BJ (cell line): ENCODE data around the gene HDAC9. TPM values are rescaled to one million over a fixed set of nuclear protein-coding genes. Genes with fewer than 3 reads are reported as not detected.
"Not testable (repeated sequence)": the region's sequence is repeated elsewhere in the genome, so short reads cannot be mapped to it uniquely, and the experiment has no call there.

Experiments used
- CTCF ChIA-PET: fragments of 350-600 bp; formaldehyde crosslinking; extraction: SDS; loops from one replicate; lab custom pipeline; 2021; ENCODE audit warnings: antibody characterized with exemption, inconsistent platforms; lab: Yijun Ruan, JAX
- POLR2A ChIA-PET: fragments of 300-600 bp; sonication (Branson Sonifier 250); formaldehyde crosslinking; extraction: SDS; loops from one replicate; lab custom pipeline; 2021; ENCODE audit warnings: antibody characterized with exemption; lab: Charles Lee
- DNase-seq: peaks from one replicate; pipeline ENCODE4 v3.0.0-alpha.2; 2011; ENCODE audit warnings: low read depth
- H3K27me3 ChIP-seq: 2 replicates; pipeline ENCODE4 v1.6.0; 2011; ENCODE audit warnings: low read length; ENCODE audit not compliant: control insufficient read depth, insufficient read depth
- H3K36me3 ChIP-seq: 2 replicates; pipeline ENCODE4 v1.5.1; 2011; ENCODE audit warnings: low read length; ENCODE audit not compliant: control insufficient read depth, insufficient read depth
- H3K4me3 ChIP-seq: 2 replicates; pipeline ENCODE4 v1.5.1; 2011; ENCODE audit warnings: low read depth, mild to moderate bottlenecking, control low read depth, low read length
- CTCF ChIP-seq: IDR thresholded peaks from 2 replicates; pipeline ENCODE4 v1.5.1; 2011; ENCODE audit warnings: low read depth, mild to moderate bottlenecking, control low read depth, inconsistent platforms, low read length, moderate library complexity; ENCODE audit not compliant: insufficient read depth
- polyA plus RNA-seq: library from polyadenylated mRNA; depleted of rRNA; stranded (reverse); fragments of >200 nt; gene quantifications from 2 replicates; pipeline ENCODE4 v1.2.3, GENCODE V29; 2011

HDAC9 gene
- polyA plus RNA-seq, 1 experiment = 14.7 TPM

GRCh38 chr7:18960725-18961124, 465.2 kb downstream of the HDAC9 start:
- ChIA-PET POLR2A (no interaction called here), CTCF (interaction anchor here (0.7 kb wide), 1 partner anchor 22 kb away, joined by 3 read pairs; no protein-coding TSS in a partner anchor)
- H3K27me3 ChIP-seq = no peaks in the 10 kb centered on the region
- TF ChIP-seq CTCF = no peak
- no peaks in the 10 kb centered on the region for H3K36me3 ChIP-seq
- no peak overlapping the region for H3K4me3 ChIP-seq
- DNase-seq = no peak

GRCh38 chr7:18962031-18962430, 466.5 kb downstream of the HDAC9 start:
- POLR2A ChIA-PET = interaction anchor here (0.7 kb wide), 1 partner anchor 18 kb away, joined by 4 read pairs; no protein-coding TSS in a partner anchor
- CTCF ChIA-PET = no interaction called here
- Histone ChIP-seq H3K36me3 (no peaks in the 10 kb centered on the region), H3K27me3 (no peaks in the 10 kb centered on the region), H3K4me3 (no peak overlapping the region)
- DNase-seq = no peak
- TF ChIP-seq CTCF = no peak

DNA sequence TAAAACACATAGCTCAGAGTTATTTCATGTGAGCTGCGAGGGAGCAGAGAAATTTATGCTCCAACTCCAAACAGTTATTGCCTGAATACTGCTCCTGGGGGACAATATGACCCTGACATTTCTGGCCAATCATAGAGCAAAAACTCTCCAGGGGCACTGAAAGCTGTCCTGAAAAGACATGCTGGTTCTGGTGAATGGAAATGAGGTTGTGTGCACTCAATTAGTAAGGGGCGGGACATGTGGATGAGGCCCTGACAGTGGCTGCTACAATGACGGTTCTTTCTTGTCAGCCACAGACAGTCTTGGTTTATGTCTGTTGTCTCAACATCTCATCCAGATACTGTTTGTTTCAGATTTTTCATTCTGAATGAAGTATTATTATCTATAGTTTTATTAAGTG, 470.1 kb downstream of the HDAC9 start:
- POLR2A ChIA-PET = no interaction called here

GRCh38 chr7:18967755-18968154, 472.2 kb downstream of the HDAC9 start:
- POLR2A ChIA-PET, H3K27me3 ChIP-seq, DNase-seq, H3K36me3 ChIP-seq, H3K4me3 ChIP-seq: not testable (repeated sequence)
- CTCF ChIA-PET = interaction anchor here (0.7 kb wide), 1 partner anchor 253 kb away, joined by 4 read pairs; no protein-coding TSS in a partner anchor

More for the DNA sequence above, 470.1 kb downstream of the HDAC9 start:
- no peak overlapping the region for H3K4me3 ChIP-seq
- no peak for DNase-seq
- H3K36me3 ChIP-seq = no peaks in the 10 kb centered on the region
- H3K27me3 ChIP-seq = no peaks in the 10 kb centered on the region
- CTCF ChIA-PET = interaction anchor here (0.7 kb wide), 1 partner anchor 15 kb away, joined by 3 read pairs; no protein-coding TSS in a partner anchor
- TF ChIP-seq CTCF = no peak

DNA sequence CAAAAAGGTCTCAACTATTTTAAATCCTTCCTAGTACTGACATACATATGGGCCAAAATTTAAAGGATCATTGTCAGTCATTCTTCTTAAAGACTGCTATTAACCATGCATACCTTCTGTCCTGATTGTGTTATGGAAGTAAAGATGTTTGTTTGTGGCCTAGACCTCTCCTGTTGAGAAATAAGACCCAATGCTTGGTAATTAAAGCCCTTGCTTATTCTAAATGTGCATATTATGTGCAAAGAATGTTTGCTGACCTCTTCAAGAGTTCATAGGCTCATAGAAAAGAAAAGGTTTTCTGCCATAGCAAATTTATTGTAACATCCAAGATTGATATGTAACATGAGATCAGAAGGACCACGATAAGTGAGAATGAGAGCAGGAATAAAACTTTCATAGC, 476.3 kb downstream of the HDAC9 start:
- POLR2A ChIA-PET = no interaction called here
- Histone ChIP-seq H3K27me3 (no peaks in the 10 kb centered on the region), H3K36me3 (no peaks in the 10 kb centered on the region), H3K4me3 (no peak overlapping the region)
- TF ChIP-seq CTCF = no peak
- DNase-seq = no peak
- CTCF ChIA-PET = no interaction called here

GRCh38 chr7:18974803-18975202, 479.3 kb downstream of the HDAC9 start:
- Histone ChIP-seq H3K36me3 (no peaks in the 10 kb centered on the region), H3K27me3 (no peaks in the 10 kb centered on the region), H3K4me3 (no peak overlapping the region)
- DNase-seq = peak; percentile 31
- no peak for TF ChIP-seq CTCF
- ChIA-PET POLR2A (no interaction called here), CTCF (no interaction called here)
